Upper lobe of right lung (tissue), 1 donor: ENCODE data around the gene RHPN2. TPM values are rescaled to one million over a fixed set of nuclear protein-coding genes. Genes with fewer than 3 reads are reported as not detected.

ENCODE experiments used
- ATAC-seq: fragments of 200-7000 bp; cut with Tn5 transposase; one replicate; pipeline ENCODE4 v1.9.1; 2020; ENCODE audit warnings: mild to moderate bottlenecking, moderate library complexity
- DNase-seq: peaks from one replicate; pipeline ENCODE4 v3.0.0-alpha.2; 2020
- H3K27ac ChIP-seq: fragments of 200-600 bp; one replicate; pipeline ENCODE4 v1.8.0; 2022
- H3K27me3 ChIP-seq: fragments of 200-600 bp; one replicate; pipeline ENCODE4 v1.8.0; 2022; ENCODE audit warnings: mild to moderate bottlenecking
- H3K36me3 ChIP-seq: fragments of 200-600 bp; one replicate; pipeline ENCODE4 v1.8.0; 2022
- H3K4me1 ChIP-seq: fragments of 200-600 bp; one replicate; pipeline ENCODE4 v1.8.0; 2022
- H3K4me3 ChIP-seq: fragments of 200-600 bp; one replicate; pipeline ENCODE4 v1.8.0; 2022; ENCODE audit warnings: mild to moderate bottlenecking
- H3K9me3 ChIP-seq: fragments of 200-600 bp; one replicate; pipeline ENCODE4 v1.8.0; 2022
- intact Hi-C: fragments of 100-400 bp; cut with DNase I; formaldehyde crosslinking; loops from one replicate; pipeline ENCODE4 v1.11.0; 2022
- total RNA-seq: library from RNA; stranded (reverse); fragmentation: NEBNext Ultra II Directional; extraction: Animal tissue kit (Norgen Biotek cat#: 25700); gene quantifications from one replicate; pipeline ENCODE4 v1.2.1, GENCODE V29; 2021
- TF ChIP-seq, protein P1 (sequence below): fragments of 200-600 bp; IDR thresholded peaks from one replicate; pipeline ENCODE4 v1.8.0; 2022; ENCODE audit warnings: antibody characterized with exemption
- donor health status: DM: no; HTN: yes; CAD: no; lungs with severe emphysema.

Gene RHPN2
- total RNA-seq, 1 donor from 2014 or later: 9.7 TPM

DNA sequence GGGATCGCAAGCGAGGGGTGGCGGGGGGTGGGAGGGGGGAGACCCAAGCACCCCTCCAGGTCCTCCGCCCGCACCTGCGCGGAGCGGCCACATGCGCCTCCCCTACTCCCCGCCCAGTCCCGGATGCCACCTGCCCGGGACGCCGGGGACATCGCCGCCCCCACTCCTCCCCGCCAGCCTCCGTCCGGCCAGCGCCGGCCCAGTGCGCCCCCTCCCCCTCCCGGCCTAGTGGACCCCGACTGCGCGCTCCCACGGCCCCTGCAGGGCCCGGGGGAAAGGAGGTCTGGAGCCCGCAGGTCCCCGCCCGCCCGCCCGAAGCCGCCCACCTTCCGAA lies 263 bp downstream of the RHPN2 start:
- TF ChIP-seq, protein P1, sequence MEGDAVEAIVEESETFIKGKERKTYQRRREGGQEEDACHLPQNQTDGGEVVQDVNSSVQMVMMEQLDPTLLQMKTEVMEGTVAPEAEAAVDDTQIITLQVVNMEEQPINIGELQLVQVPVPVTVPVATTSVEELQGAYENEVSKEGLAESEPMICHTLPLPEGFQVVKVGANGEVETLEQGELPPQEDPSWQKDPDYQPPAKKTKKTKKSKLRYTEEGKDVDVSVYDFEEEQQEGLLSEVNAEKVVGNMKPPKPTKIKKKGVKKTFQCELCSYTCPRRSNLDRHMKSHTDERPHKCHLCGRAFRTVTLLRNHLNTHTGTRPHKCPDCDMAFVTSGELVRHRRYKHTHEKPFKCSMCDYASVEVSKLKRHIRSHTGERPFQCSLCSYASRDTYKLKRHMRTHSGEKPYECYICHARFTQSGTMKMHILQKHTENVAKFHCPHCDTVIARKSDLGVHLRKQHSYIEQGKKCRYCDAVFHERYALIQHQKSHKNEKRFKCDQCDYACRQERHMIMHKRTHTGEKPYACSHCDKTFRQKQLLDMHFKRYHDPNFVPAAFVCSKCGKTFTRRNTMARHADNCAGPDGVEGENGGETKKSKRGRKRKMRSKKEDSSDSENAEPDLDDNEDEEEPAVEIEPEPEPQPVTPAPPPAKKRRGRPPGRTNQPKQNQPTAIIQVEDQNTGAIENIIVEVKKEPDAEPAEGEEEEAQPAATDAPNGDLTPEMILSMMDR: no peak
- peak; percentile 83 for DNase-seq

DNA sequence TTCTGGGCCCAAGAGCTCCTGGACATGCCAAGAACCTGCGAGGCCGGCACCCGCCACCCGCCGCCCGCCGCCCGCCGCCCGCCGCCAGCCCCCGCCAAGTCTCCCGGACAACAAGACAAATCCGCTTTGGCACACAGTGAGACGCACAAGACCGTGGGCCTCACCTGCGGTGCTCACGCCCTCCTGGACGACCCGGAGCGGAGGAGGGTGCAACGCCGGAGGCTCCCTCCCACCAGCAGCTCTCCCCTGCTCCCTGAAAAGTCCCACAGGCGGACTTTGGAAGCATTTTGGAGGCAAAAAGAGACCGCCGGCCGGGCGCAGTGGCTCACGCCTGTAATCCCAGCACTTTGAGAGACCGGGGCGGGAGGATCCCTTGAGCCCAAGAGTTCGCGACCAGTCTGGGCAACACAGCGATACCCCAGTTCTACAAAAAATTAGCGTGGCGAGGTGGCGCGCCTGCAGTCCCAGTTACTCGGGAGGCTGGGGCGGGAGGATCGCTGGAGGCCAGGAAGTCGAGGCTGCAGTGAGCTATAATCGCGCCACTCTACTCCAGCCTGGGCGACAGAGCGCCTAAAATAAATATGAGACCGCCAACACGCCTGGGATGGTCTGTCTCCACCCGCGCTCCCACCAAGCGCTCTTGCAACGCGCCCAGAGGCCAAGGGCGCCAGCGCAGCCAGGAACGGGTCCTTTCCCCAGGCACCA lies 783 bp downstream of the RHPN2 start:
- H3K36me3 ChIP-seq: no peaks in the 10 kb centered on the region
- peaks cover 16% of the 10 kb centered on the region for H3K27me3 ChIP-seq
- no peak for ATAC-seq
- intact Hi-C loops: no loop called here
- no peaks in the 10 kb centered on the region for H3K9me3 ChIP-seq
- no peaks in the 10 kb centered on the region for H3K4me1 ChIP-seq
- TF ChIP-seq, protein P1: no peak
- no peak overlapping the region for H3K27ac ChIP-seq
- DNase-seq: no peak
- peak overlapping the region; percentile 57 for H3K4me3 ChIP-seq

More for the DNA sequence above, 263 bp downstream of the RHPN2 start:
- H3K27ac ChIP-seq: no peak overlapping the region
- no peaks in the 10 kb centered on the region for H3K9me3 ChIP-seq
- peaks cover 16% of the 10 kb centered on the region for H3K27me3 ChIP-seq
- H3K4me1 ChIP-seq: no peaks in the 10 kb centered on the region
- ATAC-seq: peak; percentile 87
- peak overlapping the region; percentile 57 for H3K4me3 ChIP-seq
- H3K36me3 ChIP-seq: no peaks in the 10 kb centered on the region
- intact Hi-C loops: no loop called here

DNA sequence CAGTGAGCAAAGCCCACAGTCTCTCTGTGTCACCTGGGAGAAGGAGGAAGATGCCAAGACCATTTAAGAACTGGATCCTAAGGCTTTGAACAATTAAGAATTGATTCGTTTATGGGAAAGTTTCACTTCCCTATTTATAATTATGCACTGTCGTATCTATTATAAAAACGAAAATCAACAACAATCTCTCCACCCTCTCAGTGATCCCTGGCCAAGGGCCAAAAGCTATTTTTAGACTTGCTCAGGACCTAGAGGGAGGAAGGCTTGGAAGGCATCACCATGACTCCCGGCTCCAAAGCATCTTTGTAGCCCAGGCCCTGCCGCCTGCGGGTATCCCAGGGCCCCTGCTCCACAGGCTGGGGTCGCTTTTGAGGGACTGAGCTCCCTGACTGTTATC lies 1.3 kb downstream of the RHPN2 start:
- Histone ChIP-seq H3K27ac (no peak overlapping the region), H3K27me3 (peaks cover 16% of the 10 kb centered on the region), H3K4me3 (peak overlapping the region; percentile 57), H3K9me3 (no peaks in the 10 kb centered on the region), H3K36me3 (no peaks in the 10 kb centered on the region), H3K4me1 (no peaks in the 10 kb centered on the region)
- ATAC-seq (no peak), DNase-seq (no peak)
- intact Hi-C loops: no loop called here
- TF ChIP-seq, protein P1: no peak

DNA sequence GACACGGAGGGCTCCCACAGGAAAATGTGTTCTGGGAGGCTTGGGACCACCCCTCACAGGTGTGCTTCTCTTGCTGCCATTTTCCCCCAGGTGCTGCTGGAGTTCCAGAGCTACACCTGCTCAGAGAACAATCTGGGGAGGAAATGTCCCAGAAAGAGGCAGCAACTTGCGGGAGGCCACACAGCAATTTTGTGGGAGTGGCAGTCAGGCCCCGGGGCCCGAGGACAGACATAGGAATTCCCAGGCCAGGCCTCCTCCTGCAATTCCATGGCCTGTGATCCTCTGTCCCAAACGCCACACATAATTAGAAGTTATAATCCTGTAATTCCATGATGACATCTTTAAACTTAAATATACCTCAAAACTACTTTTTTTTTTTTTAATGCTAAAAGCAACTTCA lies 1.8 kb downstream of the RHPN2 start:
- H3K27ac ChIP-seq: no peak overlapping the region
- H3K9me3 ChIP-seq: no peaks in the 10 kb centered on the region
- H3K36me3 ChIP-seq: no peaks in the 10 kb centered on the region
- no peak overlapping the region for H3K4me3 ChIP-seq
- TF ChIP-seq, protein P1: no peak
- H3K27me3 ChIP-seq: peaks cover 16% of the 10 kb centered on the region
- intact Hi-C loops: no loop called here
- no peak for ATAC-seq
- no peaks in the 10 kb centered on the region for H3K4me1 ChIP-seq
- DNase-seq: no peak

DNA sequence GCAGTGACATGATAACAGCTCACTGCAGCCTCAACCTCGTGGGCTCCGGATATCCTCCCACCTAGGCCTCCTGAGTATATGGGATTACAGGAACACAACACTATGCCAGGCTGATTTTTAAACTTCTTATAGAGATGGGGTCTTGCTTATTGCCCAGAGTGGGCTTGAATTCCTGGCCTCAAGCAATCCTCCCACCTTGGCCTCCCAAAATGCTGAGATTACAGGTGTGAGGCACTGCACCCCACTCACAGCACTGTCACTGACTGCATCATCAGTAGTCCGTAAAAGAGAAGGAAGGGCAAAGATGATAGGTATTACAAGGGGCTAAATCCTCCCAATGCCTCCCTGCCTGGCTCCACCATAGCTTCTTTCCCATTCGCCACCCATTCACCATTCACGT lies 4.1 kb downstream of the RHPN2 start:
- no peaks in the 10 kb centered on the region for H3K4me1 ChIP-seq
- peaks cover 16% of the 10 kb centered on the region for H3K27me3 ChIP-seq
- ATAC-seq: no peak
- H3K4me3 ChIP-seq: no peak overlapping the region
- no peaks in the 10 kb centered on the region for H3K9me3 ChIP-seq
- H3K27ac ChIP-seq: no peak overlapping the region
- TF ChIP-seq, protein P1: no peak
- no peak for DNase-seq
- H3K36me3 ChIP-seq: no peaks in the 10 kb centered on the region
- intact Hi-C loops: no loop called here

DNA sequence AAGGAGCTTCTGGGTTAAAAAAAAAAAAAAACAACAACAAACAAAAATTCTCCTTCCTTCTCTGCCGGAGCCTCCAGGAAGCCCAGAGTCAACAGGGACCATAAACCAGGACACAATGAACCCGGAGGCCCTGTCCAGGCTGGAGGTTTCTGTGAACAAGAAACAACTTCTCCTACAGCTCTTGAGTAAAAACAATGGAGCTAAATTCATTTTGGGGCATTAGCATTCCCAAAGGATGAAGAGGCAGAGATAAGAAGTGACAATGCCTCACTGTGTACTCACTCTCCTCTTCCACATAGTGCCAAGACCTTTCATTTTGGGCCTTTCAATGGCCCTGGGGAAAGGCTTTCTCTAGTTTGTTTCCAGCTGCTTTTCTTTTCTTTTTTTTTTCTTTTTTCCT lies 9.0 kb downstream of the RHPN2 start:
- intact Hi-C loops: no loop called here
- peaks cover 7% of the 10 kb centered on the region for H3K4me1 ChIP-seq

More for the DNA sequence above, 9.0 kb downstream of the RHPN2 start:
- TF ChIP-seq, protein P1: no peak
- no peaks in the 10 kb centered on the region for H3K36me3 ChIP-seq
- ATAC-seq: no peak
- no peaks in the 10 kb centered on the region for H3K27me3 ChIP-seq
- H3K27ac ChIP-seq: no peak overlapping the region
- H3K9me3 ChIP-seq: no peaks in the 10 kb centered on the region
- DNase-seq: no peak
- H3K4me3 ChIP-seq: no peak overlapping the region
